ENCODE results near the gene SLC37A4. TPM values are rescaled to one million over a fixed set of nuclear protein-coding genes. Genes with fewer than 3 reads are reported as not detected.
A peak's percentile ranks its signal among the peaks of the same experiment; 100 is the strongest.
"Not testable (repeated sequence)": the region's sequence is repeated elsewhere in the genome, so short reads cannot be mapped to it uniquely, and the experiment has no call there.

The SLC37A4 gene
- total RNA-seq, 4 donors from 2014 or later = 6.9 to 13.9 (median 11.5) TPM

DNA sequence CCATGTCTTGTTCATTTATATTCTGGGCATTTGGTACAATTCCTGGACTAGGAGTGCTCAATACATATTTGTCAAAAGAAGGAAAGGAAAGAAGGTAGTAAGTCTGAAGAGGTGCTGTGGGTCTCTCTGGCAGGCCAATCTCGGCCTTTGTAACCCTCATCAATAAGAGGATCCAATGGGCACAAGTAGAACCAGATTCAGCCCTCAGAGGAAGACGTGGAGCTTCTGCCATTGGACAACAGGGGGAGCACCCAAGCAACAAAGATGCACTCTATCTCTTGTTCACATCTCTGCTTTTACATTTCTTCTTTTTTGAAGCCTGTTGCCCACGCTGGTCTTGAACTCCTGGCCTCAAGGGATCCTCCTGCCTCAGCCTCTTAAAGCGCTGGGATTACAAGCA, 34.7 kb upstream of the SLC37A4 start:
- H3K27ac ChIP-seq = no peak overlapping the region
- no peak for DNase-seq
- H3K9me3 ChIP-seq = no peaks in the 10 kb centered on the region
- WGBS, 2 donors = 55 to 65% methylated on average over 4 of the region's 4 CpGs
- peaks cover 3 to 49% (median 29%) of the 10 kb centered on the region in 3 donors for H3K4me1 ChIP-seq
- H3K36me3 ChIP-seq = peaks cover 0 to 19% (median 0%) of the 10 kb centered on the region in 3 donors
- intact Hi-C loops (cut with DNase I) = no loop called here
- H3K27me3 ChIP-seq = no peaks in the 10 kb centered on the region
- TF ChIP-seq, protein P1, sequence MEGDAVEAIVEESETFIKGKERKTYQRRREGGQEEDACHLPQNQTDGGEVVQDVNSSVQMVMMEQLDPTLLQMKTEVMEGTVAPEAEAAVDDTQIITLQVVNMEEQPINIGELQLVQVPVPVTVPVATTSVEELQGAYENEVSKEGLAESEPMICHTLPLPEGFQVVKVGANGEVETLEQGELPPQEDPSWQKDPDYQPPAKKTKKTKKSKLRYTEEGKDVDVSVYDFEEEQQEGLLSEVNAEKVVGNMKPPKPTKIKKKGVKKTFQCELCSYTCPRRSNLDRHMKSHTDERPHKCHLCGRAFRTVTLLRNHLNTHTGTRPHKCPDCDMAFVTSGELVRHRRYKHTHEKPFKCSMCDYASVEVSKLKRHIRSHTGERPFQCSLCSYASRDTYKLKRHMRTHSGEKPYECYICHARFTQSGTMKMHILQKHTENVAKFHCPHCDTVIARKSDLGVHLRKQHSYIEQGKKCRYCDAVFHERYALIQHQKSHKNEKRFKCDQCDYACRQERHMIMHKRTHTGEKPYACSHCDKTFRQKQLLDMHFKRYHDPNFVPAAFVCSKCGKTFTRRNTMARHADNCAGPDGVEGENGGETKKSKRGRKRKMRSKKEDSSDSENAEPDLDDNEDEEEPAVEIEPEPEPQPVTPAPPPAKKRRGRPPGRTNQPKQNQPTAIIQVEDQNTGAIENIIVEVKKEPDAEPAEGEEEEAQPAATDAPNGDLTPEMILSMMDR (IDR thresholded peaks at IDR 0.05) = peak in 3 of 6 experiments; percentile 9 to 43 (median 13)
- TF ChIP-seq POLR2A (IDR thresholded peaks at IDR 0.05) = no peak
- H3K4me3 ChIP-seq = no peak overlapping the region

GRCh38 chr11:119062779-119063178, 32.1 kb upstream of the SLC37A4 start:
- intact Hi-C loops (cut with DNase I) = no loop called here
- H3K27ac ChIP-seq = no peak overlapping the region
- TF ChIP-seq, protein P1 (IDR thresholded peaks at IDR 0.05) = no peak
- TF ChIP-seq POLR2A (IDR thresholded peaks at IDR 0.05) = no peak
- H3K36me3 ChIP-seq = peaks cover 0 to 6% (median 0%) of the 10 kb centered on the region in 3 donors
- no peak for DNase-seq
- WGBS, 2 donors = 40% methylated on average over 5 of the region's 5 CpGs
- H3K27me3 ChIP-seq = no peaks in the 10 kb centered on the region
- peaks cover 3 to 37% (median 23%) of the 10 kb centered on the region in 3 donors for H3K4me1 ChIP-seq
- no peak overlapping the region for H3K4me3 ChIP-seq
- H3K9me3 ChIP-seq = no peaks in the 10 kb centered on the region

DNA sequence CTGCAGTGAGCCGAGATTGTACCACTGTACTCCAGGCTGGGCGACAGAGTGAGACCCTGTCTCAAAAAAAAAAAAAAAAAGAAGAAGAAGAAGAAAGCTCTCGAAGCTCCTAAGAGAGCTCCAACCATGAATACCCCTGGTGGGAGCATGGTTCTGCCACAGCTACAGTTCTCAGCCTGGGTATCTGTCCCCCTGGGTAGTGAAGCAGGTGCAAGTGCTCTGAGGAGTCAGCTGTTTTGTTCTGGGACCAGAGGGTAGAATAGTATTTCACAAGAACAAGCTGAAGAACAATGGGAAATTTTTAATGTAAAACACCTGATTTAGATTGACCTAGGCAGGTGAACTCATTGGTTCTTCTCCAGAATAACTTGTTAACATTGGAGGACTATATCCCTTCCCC, 30.6 kb upstream of the SLC37A4 start:
- DNase-seq = no peak
- 98 to 100% methylated on average over 2 to 3 of the region's 3 CpGs for WGBS, 2 donors
- Histone ChIP-seq H3K9me3 (no peaks in the 10 kb centered on the region), H3K36me3 (peaks cover 0 to 6% (median 0%) of the 10 kb centered on the region in 3 donors), H3K27me3 (no peaks in the 10 kb centered on the region), H3K4me3 (no peak overlapping the region), H3K4me1 (peaks cover 2 to 34% (median 18%) of the 10 kb centered on the region in 3 donors), H3K27ac (no peak overlapping the region)
- TF ChIP-seq, protein P1 (IDR thresholded peaks at IDR 0.05) = no peak
- no peak for TF ChIP-seq POLR2A (IDR thresholded peaks at IDR 0.05)
- intact Hi-C loops (cut with DNase I) = no loop called here

GRCh38 chr11:119059128-119059527, 28.5 kb upstream of the SLC37A4 start:
- H3K4me3 ChIP-seq; intact Hi-C loops (cut with DNase I); DNase-seq; H3K27me3 ChIP-seq; H3K27ac ChIP-seq; H3K9me3 ChIP-seq: not testable (repeated sequence)
- Histone ChIP-seq H3K36me3 (peaks cover 4 to 20% (median 11%) of the 10 kb centered on the region in 3 donors), H3K4me1 (peaks cover 9 to 41% (median 25%) of the 10 kb centered on the region in 3 donors)
- no CpG with 5 or more reads among the region's 35 CpGs for WGBS, 2 donors

DNA sequence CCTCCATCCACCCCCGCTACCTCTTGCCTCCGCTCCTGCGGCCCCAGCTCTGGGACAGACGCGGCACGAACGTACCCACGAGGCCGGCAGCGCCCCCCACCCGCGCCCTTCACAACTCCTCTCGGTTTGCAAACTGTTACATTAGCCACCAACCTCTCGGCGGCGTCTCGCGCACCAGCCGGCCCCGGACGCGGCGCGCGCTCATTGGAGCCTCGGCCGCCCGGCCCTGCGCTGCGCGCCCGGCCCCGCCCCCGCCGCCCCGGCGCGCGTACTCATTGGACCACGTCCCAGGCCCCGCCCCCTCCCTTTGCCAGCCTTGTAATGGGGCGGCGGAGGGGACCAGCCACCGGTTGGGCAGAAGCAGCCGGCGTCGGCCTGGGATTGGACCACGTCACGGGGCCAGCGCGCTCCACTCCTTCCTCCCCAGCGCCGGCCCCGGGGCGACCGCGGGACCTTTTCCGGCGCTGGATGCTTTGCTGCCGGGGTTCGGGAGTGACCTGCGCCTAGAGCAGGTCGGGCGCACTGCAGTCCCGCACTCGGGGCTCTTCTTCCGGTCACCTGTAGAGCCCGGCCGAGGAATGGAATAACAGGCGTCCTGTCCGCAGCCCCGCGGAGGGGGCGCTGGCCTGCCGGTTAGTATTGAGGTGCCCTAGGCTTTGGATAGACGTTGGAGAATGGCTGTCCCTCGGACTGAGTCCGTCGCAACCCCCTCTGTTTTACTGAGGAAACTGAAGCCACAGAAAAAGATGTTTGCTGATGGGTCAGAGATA, 26.5 kb upstream of the SLC37A4 start, which contains the start of gene HYOU1:
TSS of gene HYOU1 (minus strand) at position 206 of the 770 bp plus-strand sequence. CDS start 1,045 bp downstream, outside the sequence.
- DNase-seq = peak; percentile 85
- intact Hi-C loops (cut with DNase I) = no loop called here
- Histone ChIP-seq H3K27ac (peak within 1 kb of the TSS; percentile 87 to 94 (median 93)), H3K4me1 (peaks cover 9 to 32% (median 19%) of the 10 kb centered on the region in 3 donors), H3K4me3 (peak within 1 kb of the TSS; percentile 61 to 99 (median 96)), H3K36me3 (peaks cover 23 to 39% (median 26%) of the 10 kb centered on the region in 3 donors), H3K9me3 (no peaks in the 10 kb centered on the region), H3K27me3 (no peaks in the 10 kb centered on the region)
- peak in 3 of 4 donors; percentile 74 to 84 (median 79) for TF ChIP-seq POLR2A (IDR thresholded peaks at IDR 0.05)
- TF ChIP-seq, protein P1 (IDR thresholded peaks at IDR 0.05) = peak in 3 of 6 experiments; percentile 12 to 31 (median 19)
- WGBS, 2 donors = 0% methylated on average over 4 to 17 of the region's 79 CpGs

All from esophagus squamous epithelium (tissue), 5 donors.